Spinal cord (tissue), 10 donors: ENCODE results near the gene SPINK2. TPM values are rescaled to one million over a fixed set of nuclear protein-coding genes. Genes with fewer than 3 reads are reported as not detected.

Experiments
- DNase-seq, 6 donors: peaks; one replicate each; pipeline versions ENCODE4 v3.0.0 to v3.0.0-alpha.2; 2013 to 2015; ENCODE audit warnings: low spot score in 6 of 6, low read depth in 4 of 6
- H3K27ac ChIP-seq: one replicate; pipeline ENCODE4 v1.5.1; 2013; ENCODE audit warnings: low read depth, low read length, control low read depth
- H3K27me3 ChIP-seq: one replicate; pipeline ENCODE4 v1.6.1; 2013; ENCODE audit warnings: low read length; ENCODE audit not compliant: control insufficient read depth, insufficient read depth
- H3K36me3 ChIP-seq: one replicate; pipeline ENCODE4 v1.6.1; 2013; ENCODE audit warnings: low read length; ENCODE audit not compliant: control insufficient read depth, insufficient read depth
- H3K4me1 ChIP-seq: one replicate; pipeline ENCODE4 v1.6.1; 2013; ENCODE audit warnings: low read length; ENCODE audit not compliant: control insufficient read depth, insufficient read depth
- H3K4me3 ChIP-seq: one replicate; pipeline ENCODE4 v1.5.1; 2013; ENCODE audit warnings: low read depth, low read length, control low read depth
- H3K9me3 ChIP-seq: one replicate; pipeline ENCODE4 v1.6.1; 2013; ENCODE audit warnings: low read length; ENCODE audit not compliant: control insufficient read depth, insufficient read depth
- WGBS: methylation state at CpG from one replicate; pipeline ENCODE4 v1.1.5; 2013; ENCODE audit warnings: missing lambda C conversion rate; ENCODE audit not compliant: insufficient coverage; 5-methylcytosine and 5-hydroxymethylcytosine counted together
- polyA plus RNA-seq, 2 donors: library from polyadenylated mRNA; unstranded; fragments of 120-200 nt; gene quantifications; one replicate each; pipeline ENCODE4 v1.2.1, GENCODE V29; 2013; ENCODE audit not compliant: insufficient read length in 2 of 2
- total RNA-seq, 2 donors: library from RNA; depleted of rRNA in 1 of 2; stranded (reverse); fragments of 120-200 nt in 1 of 2; fragments of >200 nt in 1 of 2; gene quantifications; one replicate each; pipeline versions ENCODE4 v1.2.3 to v1.2.4, GENCODE V29; 2013 to 2014
- donor health status: healthy.

Gene SPINK2
- total and polyA plus RNA-seq, 4 donors, result 0.44 to 1.6 (median 1.3) TPM; not detected in 1

DNA sequence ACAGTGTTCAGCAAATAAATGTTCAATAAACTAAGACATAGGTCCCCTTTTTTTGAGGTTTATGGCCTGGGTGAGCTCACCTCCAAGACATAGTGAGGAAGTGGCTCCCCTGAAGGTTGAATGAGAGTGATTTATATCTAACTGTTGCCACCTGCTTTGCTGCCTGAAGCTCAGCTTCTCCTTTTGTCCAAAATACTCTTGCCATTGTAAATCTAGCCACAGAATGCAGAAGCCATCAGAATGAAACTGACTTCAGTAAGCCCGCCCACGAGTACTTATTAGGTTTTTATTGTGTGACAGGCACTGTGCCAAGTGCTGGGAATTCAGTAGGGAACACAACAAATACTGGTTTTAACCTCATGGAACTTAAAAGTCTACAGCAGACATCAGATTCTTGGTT is 18.0 kb downstream of the SPINK2 start:
- WGBS, result no CpG with 5 or more reads among the region's 2 CpGs
- no peak overlapping the region for H3K27ac ChIP-seq
- DNase-seq, result peak in 4 of 6 donors; percentile 40 to 84 (median 58)

DNA sequence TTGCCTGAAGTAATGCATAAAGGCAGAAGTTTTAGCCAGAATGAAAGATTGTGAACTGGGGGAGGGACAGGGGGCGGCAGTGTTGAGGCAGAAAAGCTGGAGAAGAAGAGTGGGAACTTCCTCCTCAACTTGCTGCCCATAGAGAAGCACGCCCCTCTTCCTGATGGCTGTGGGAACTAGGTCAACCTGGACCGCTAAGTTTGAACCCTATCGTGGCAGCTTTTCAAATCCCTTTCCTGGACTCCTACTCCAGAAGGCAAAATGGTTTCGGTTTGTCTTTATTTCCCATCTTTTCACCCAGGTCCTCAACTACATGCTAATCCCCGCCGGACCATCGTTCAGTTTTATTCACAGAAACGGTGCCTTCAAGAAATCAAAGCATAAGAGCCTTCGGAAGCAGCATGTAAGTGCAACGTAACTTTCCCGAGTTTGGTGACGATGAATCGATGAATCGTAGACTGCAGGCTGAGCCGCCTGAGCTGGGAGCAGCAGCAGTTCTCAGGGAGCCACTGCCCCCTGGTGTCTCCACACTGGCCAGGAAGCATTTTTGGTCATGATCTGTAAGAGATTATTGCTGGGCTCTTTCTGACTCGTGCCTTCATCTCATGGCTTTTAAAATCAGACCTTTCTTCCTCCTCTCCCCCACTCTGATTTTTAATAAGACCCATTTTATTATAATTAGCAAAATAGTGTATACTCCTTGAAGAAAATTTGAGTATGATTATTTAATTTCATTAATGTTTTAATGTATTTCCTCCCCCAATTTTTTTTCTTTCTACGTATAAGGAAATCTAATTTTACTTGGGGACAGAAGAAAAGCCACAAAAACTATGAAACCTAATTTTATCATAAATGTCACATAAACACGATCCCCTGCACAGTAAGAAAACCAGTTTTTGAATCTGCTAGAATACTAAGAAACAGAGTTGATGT is 21.4 kb downstream of the SPINK2 start:
- H3K9me3 ChIP-seq, result no peaks in the 10 kb centered on the region
- H3K4me1 ChIP-seq, result peaks cover 5% of the 10 kb centered on the region
- 1% methylated on average over 16 of the region's 19 CpGs for WGBS
- no peaks in the 10 kb centered on the region for H3K36me3 ChIP-seq
- peak overlapping the region; percentile 64 for H3K4me3 ChIP-seq
- DNase-seq, result peak; percentile 75 to 96 (median 84)
- H3K27ac ChIP-seq, result peak overlapping the region; percentile 91
- H3K27me3 ChIP-seq, result no peaks in the 10 kb centered on the region

More for the DNA sequence above, 18.0 kb downstream of the SPINK2 start:
- no peaks in the 10 kb centered on the region for H3K4me1 ChIP-seq
- H3K36me3 ChIP-seq, result no peaks in the 10 kb centered on the region
- H3K27me3 ChIP-seq, result no peaks in the 10 kb centered on the region
- no peaks in the 10 kb centered on the region for H3K9me3 ChIP-seq
- no peak overlapping the region for H3K4me3 ChIP-seq

DNA sequence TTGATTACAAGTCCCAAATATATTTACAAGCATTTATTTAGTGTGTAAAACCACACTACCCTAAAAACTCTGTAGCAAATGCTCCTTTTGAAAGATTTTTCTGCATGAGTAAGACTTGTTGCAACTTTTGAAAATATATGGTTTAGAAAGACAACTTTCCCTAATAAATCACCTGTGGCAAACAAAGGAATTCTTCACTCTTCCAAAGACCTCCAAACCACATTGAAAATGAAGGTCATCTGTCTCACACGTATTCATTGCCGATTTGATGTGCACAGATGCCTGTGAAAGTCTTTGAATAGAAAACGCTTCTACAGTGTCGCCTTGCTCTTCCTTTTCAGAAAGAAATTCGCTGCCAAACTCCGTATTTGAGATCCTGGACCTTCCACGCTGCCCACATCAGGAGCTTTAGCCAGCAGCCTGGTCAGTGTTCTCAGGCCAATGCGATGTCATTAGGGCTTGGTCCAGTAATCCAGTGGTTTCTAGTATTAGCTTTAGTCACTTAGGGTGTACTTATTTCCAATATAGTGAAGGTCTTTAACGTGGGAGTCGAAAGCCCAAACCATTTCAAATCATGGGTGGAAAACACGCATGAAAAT is 22.2 kb downstream of the SPINK2 start:
- Histone ChIP-seq H3K4me1 (peaks cover 5% of the 10 kb centered on the region), H3K36me3 (no peaks in the 10 kb centered on the region), H3K4me3 (peak overlapping the region; percentile 64), H3K27me3 (no peaks in the 10 kb centered on the region), H3K27ac (peak overlapping the region; percentile 91), H3K9me3 (no peaks in the 10 kb centered on the region)
- 18% methylated on average over 4 of the region's 11 CpGs for WGBS
- DNase-seq, result peak; percentile 39 to 81 (median 57)

DNA sequence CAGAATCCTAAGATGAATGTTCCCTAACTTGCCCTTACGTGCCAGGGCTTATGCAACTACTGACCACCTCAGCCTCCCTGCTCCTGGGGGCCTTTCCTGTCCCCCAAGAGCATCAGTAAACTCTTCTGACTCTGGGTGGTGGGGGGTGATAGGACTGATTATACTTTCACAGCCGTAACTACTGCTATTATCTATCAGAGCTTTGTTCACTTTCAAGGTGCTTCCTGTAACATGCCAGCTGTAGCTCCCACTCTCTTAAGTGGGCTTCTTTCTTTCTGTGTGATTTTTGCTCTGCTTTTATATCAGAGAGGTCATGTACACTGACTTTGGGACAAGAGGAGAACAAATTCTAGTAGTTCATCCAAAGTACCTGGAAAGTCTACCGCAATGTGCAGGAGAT is 25.3 kb downstream of the SPINK2 start:
- Histone ChIP-seq H3K27me3 (no peaks in the 10 kb centered on the region), H3K27ac (no peak overlapping the region), H3K4me1 (peaks cover 5% of the 10 kb centered on the region), H3K36me3 (no peaks in the 10 kb centered on the region), H3K9me3 (no peaks in the 10 kb centered on the region), H3K4me3 (no peak overlapping the region)
- no CpG with 5 or more reads among the region's 3 CpGs for whole genome bisulfite sequencing
- no peak for DNase-seq

DNA sequence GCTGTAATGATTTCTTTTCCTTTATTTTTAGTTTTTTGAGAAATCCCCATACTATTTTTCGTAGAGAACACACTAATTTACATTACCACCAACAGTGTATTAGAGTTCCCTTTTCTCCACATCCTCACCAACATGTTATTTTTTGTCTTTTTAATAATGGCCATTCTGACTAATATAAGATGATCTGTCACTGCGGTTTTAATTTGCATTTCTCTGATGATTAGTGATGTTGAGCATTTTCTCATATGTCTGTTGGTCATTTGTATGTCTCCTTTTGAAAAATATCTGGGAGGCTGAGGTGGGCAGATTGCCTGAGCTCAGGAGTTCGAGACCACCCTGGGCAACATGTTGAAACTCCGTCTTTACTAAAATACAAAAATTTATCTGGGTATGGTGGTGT is 30.2 kb downstream of the SPINK2 start:
- 80% methylated on average over 1 of the region's 4 CpGs for WGBS
- no peaks in the 10 kb centered on the region for H3K36me3 ChIP-seq
- no peak overlapping the region for H3K27ac ChIP-seq
- H3K4me3 ChIP-seq, result no peak overlapping the region
- H3K4me1 ChIP-seq, result peaks cover 5% of the 10 kb centered on the region
- H3K27me3 ChIP-seq, result no peaks in the 10 kb centered on the region
- no peak for DNase-seq
- peaks cover 2% of the 10 kb centered on the region for H3K9me3 ChIP-seq

DNA sequence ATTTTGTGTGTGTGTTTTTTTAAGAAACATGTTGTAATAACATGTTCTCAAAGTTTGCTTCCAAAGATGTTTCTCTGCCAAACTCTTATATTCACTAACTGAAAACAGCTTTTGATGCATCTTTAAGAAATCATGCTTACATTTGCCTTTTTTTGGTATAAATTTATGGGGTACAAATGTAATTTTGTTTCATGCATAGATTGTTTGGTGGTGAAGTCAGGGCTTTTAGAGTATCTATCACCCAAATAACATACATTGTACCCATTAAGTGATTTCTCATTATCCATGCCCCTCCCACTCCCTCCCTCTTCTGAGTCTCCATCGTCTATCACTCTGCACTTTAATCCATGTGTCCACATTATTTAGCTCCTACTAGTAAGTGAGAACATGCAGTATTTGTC is 30.8 kb downstream of the SPINK2 start:
- peaks cover 2% of the 10 kb centered on the region for H3K9me3 ChIP-seq
- no peaks in the 10 kb centered on the region for H3K27me3 ChIP-seq
- peaks cover under 1% of the 10 kb centered on the region for H3K4me1 ChIP-seq
- WGBS, result 80% methylated on average over 1 of the region's 1 CpG
- no peaks in the 10 kb centered on the region for H3K36me3 ChIP-seq
- no peak overlapping the region for H3K27ac ChIP-seq
- H3K4me3 ChIP-seq, result no peak overlapping the region
- peak in 1 of 6 donors; percentile 28 for DNase-seq

DNA sequence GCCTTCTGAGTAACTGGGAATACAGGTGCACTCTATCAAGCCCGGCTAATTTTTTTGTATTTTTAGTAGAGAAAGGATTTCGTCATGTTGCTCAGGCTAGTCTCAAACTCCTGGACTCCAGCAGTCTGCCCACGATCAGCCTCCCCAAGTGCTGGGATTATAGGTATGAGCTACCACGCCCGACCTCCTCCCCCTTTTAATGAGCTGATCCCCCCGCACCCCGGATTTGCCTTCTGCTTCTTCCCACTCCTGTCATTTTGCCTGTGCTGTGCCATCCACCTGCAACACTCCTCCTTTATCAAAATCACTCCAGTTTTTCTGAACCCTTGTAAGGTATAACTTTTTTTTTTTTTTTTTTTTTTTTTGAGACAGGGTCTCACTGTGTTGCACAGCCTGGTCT is 33.4 kb downstream of the SPINK2 start:
- no peak overlapping the region for H3K4me3 ChIP-seq
- DNase-seq, result no peak
- H3K4me1 ChIP-seq, result no peaks in the 10 kb centered on the region
- no peaks in the 10 kb centered on the region for H3K27me3 ChIP-seq
- WGBS, result 93% methylated on average over 7 of the region's 7 CpGs
- H3K36me3 ChIP-seq, result no peaks in the 10 kb centered on the region
- no peak overlapping the region for H3K27ac ChIP-seq
- peaks cover 2% of the 10 kb centered on the region for H3K9me3 ChIP-seq

DNA sequence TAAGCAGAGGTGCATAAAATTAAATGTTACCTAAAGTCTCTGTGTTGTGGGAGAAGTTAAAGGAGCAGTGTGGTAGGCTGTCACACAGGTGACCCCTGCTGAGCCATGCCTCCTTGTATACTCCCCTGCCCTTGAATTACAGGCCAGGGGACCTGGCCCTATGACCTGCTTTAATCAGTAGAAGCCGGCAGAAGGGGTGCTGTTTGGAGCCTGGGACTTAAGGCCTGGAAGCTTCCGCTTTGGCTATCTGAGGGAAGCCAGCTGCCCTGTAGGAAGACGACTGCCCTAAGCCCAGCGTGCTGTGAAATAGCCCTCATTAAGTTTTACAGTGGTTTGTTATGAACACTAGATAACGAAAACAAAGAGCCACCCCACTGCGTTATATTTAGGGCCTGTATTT is 34.1 kb downstream of the SPINK2 start:
- peaks cover 2% of the 10 kb centered on the region for H3K9me3 ChIP-seq
- peak overlapping the region; percentile 25 for H3K27ac ChIP-seq
- H3K36me3 ChIP-seq, result no peaks in the 10 kb centered on the region
- no peaks in the 10 kb centered on the region for H3K4me1 ChIP-seq
- H3K4me3 ChIP-seq, result no peak overlapping the region
- WGBS, result 63% methylated on average over 2 of the region's 6 CpGs
- peak in 2 of 6 donors; percentile 15 to 30 for DNase-seq
- no peaks in the 10 kb centered on the region for H3K27me3 ChIP-seq

DNA sequence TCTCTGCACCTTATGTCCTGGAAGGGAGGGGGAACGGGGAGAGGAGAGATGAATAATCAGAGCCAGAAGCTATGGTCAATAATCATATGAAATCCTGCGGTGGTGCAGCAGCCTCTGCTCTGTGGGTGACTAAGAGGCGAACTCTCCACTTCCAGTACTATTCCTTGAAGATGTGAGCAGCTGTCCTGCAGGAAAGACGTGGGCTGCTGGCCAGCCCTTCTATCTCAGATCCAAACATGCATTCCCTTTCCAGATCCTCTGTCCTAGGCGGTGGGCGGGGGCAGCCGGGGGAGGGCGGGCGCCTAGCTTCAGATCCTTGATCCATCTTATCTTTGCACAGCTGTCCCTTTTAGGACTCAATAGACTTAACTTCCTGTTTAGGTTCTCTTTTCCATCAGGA is 34.5 kb downstream of the SPINK2 start:
- peak overlapping the region; percentile 25 for H3K27ac ChIP-seq
- peak in 1 of 6 donors; percentile 59 for DNase-seq
- H3K36me3 ChIP-seq, result no peaks in the 10 kb centered on the region
- 28% methylated on average over 7 of the region's 9 CpGs for WGBS
- no peaks in the 10 kb centered on the region for H3K27me3 ChIP-seq
- no peaks in the 10 kb centered on the region for H3K4me1 ChIP-seq
- peaks cover 2% of the 10 kb centered on the region for H3K9me3 ChIP-seq
- no peak overlapping the region for H3K4me3 ChIP-seq
